ENCODE results near the gene SORCS2. TPM values are rescaled to one million over a fixed set of nuclear protein-coding genes. Genes with fewer than 3 reads are reported as not detected.

Gene SORCS2
- total and polyA plus RNA-seq, 2 of the 13 experiments (the other 11 are each of a cell fraction or from before 2014, with no cell fraction given): 0.82 to 1.0 TPM

DNA sequence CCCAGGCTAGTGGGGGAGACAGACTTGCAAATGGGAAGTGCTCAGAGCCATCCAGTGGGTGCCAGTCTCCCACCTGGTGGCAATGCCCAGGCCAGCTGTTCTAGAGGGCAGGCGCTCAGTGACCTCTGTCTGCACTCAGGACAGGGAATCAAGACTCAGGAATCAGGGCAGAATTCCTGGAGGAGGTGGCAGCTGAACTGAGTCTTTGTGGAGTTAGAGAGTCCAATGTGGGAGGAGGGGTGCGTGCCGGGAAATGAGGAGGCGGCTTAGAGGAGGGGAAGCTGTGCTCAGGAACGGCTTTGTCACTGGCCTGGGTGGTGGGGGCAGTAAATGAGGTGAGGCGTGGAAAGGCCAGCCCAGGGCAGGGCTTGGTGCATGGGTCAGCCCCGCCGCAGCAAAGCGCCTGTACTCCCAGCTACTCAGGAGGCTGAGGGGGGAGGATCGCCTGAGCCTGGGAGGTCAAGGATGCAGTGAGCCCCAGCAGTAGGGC lies 31.3 kb upstream of the SORCS2 start:
- no peak overlapping the region for H2AFZ ChIP-seq (ENCODE audit: low read length)
- H4K20me1 ChIP-seq (ENCODE audit: insufficient read depth, low read length): no peaks in the 10 kb centered on the region
- H3K4me3 ChIP-seq (replicated peaks in 1 of 3; ENCODE audit: insufficient read depth in 1 of 3, low read depth in 2 of 3, low read length in 3 of 3): peak overlapping the region in 1 of 3 experiments; percentile 68; a peak in 2 of 6 replicates
- H3K36me3 ChIP-seq (replicated peaks in 1 of 2; ENCODE audit: control insufficient read depth in 1 of 2, insufficient read depth in 2 of 2, low read length in 2 of 2): no peaks in the 10 kb centered on the region
- WGBS (ENCODE audit: low lambda C conversion rate): 2% methylated on average over 10 of the region's 10 CpGs
- no peaks in the 10 kb centered on the region for H3K79me2 ChIP-seq (ENCODE audit: insufficient read depth, low read length)
- H3K4me2 ChIP-seq (ENCODE audit: low read depth, low read length): peak overlapping the region; percentile 89
- ChIA-PET POLR2A (interaction anchor here (1.2 kb wide), 1 partner anchor 57 kb away, joined by 4 read pairs; no protein-coding TSS in a partner anchor), CTCF (ENCODE audit: low intra/inter-chr PET ratio, low total read pairs) (no interaction called here)
- no peaks in the 10 kb centered on the region for H3K9me3 ChIP-seq (ENCODE audit: low read length)
- ATAC-seq (peak; percentile 57), DNase-seq (ENCODE audit: low spot score) (peak; percentile 31), FAIRE-seq (peak; percentile 42)
- peaks cover 1 to 9% of the 10 kb centered on the region in 2 experiments; a peak in 4 of 5 replicates for H3K27me3 ChIP-seq (ENCODE audit: control insufficient read depth in 1 of 2, insufficient read depth in 2 of 2, low read length in 2 of 2)
- in situ Hi-C loops (cut with HindIII; ENCODE audit: extremely low pct_ligation_motif_present, low pct_unique_long_range_greater_than_20kb): no loop called here
- no peak overlapping the region for H3K27ac ChIP-seq (ENCODE audit: extremely low read length, insufficient read depth, low read length)
- H3K4me1 ChIP-seq (ENCODE audit: insufficient read depth, low read length): peaks cover 49% of the 10 kb centered on the region
- no peak overlapping the region for H3K9ac ChIP-seq (ENCODE audit: insufficient read depth, low read depth, low read length)
- no TSS peak for BruUV-seq (replicated peaks)
- intact Hi-C loops (cut with micrococcal nuclease; ENCODE audit: unreplicated experiment): no loop called here
- no peak for TF ChIP-seq NCOA2 (CRISPR knock-in tag; IDR thresholded peaks at IDR 0.05)
- TF ChIP-seq, protein P1, sequence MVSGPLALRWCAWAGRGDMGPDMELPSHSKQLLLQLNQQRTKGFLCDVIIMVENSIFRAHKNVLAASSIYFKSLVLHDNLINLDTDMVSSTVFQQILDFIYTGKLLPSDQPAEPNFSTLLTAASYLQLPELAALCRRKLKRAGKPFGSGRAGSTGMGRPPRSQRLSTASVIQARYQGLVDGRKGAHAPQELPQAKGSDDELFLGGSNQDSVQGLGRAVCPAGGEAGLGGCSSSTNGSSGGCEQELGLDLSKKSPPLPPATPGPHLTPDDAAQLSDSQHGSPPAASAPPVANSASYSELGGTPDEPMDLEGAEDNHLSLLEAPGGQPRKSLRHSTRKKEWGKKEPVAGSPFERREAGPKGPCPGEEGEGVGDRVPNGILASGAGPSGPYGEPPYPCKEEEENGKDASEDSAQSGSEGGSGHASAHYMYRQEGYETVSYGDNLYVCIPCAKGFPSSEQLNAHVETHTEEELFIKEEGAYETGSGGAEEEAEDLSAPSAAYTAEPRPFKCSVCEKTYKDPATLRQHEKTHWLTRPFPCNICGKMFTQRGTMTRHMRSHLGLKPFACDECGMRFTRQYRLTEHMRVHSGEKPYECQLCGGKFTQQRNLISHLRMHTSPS (CRISPR knock-in tag; IDR thresholded peaks at IDR 0.05; ENCODE audit: low read depth): peak; percentile 49; the same call in 1 of the 2 replicates
- TF ChIP-seq, protein P2, sequence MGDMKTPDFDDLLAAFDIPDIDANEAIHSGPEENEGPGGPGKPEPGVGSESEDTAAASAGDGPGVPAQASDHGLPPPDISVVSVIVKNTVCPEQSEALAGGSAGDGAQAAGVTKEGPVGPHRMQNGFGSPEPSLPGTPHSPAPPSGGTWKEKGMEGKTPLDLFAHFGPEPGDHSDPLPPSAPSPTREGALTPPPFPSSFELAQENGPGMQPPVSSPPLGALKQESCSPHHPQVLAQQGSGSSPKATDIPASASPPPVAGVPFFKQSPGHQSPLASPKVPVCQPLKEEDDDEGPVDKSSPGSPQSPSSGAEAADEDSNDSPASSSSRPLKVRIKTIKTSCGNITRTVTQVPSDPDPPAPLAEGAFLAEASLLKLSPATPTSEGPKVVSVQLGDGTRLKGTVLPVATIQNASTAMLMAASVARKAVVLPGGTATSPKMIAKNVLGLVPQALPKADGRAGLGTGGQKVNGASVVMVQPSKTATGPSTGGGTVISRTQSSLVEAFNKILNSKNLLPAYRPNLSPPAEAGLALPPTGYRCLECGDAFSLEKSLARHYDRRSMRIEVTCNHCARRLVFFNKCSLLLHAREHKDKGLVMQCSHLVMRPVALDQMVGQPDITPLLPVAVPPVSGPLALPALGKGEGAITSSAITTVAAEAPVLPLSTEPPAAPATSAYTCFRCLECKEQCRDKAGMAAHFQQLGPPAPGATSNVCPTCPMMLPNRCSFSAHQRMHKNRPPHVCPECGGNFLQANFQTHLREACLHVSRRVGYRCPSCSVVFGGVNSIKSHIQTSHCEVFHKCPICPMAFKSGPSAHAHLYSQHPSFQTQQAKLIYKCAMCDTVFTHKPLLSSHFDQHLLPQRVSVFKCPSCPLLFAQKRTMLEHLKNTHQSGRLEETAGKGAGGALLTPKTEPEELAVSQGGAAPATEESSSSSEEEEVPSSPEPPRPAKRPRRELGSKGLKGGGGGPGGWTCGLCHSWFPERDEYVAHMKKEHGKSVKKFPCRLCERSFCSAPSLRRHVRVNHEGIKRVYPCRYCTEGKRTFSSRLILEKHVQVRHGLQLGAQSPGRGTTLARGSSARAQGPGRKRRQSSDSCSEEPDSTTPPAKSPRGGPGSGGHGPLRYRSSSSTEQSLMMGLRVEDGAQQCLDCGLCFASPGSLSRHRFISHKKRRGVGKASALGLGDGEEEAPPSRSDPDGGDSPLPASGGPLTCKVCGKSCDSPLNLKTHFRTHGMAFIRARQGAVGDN (CRISPR knock-in tag; IDR thresholded peaks at IDR 0.05): peak; percentile 22; the same call in 1 of the 2 replicates
- TF ChIP-seq, protein P3, sequence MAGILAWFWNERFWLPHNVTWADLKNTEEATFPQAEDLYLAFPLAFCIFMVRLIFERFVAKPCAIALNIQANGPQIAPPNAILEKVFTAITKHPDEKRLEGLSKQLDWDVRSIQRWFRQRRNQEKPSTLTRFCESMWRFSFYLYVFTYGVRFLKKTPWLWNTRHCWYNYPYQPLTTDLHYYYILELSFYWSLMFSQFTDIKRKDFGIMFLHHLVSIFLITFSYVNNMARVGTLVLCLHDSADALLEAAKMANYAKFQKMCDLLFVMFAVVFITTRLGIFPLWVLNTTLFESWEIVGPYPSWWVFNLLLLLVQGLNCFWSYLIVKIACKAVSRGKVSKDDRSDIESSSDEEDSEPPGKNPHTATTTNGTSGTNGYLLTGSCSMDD (CRISPR knock-in tag; IDR thresholded peaks at IDR 0.05): no peak
- no peak for TF ChIP-seq ZNF841 (CRISPR knock-in tag; IDR thresholded peaks at IDR 0.05; ENCODE audit: borderline replicate concordance)
- TF ChIP-seq, protein P4, sequence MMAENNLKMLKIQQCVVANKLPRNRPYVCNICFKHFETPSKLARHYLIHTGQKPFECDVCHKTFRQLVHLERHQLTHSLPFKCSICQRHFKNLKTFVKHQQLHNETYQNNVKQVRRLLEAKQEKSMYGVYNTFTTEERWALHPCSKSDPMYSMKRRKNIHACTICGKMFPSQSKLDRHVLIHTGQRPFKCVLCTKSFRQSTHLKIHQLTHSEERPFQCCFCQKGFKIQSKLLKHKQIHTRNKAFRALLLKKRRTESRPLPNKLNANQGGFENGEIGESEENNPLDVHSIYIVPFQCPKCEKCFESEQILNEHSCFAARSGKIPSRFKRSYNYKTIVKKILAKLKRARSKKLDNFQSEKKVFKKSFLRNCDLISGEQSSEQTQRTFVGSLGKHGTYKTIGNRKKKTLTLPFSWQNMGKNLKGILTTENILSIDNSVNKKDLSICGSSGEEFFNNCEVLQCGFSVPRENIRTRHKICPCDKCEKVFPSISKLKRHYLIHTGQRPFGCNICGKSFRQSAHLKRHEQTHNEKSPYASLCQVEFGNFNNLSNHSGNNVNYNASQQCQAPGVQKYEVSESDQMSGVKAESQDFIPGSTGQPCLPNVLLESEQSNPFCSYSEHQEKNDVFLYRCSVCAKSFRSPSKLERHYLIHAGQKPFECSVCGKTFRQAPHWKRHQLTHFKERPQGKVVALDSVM (CRISPR knock-in tag; IDR thresholded peaks at IDR 0.05): peak; percentile 97
- TF ChIP-seq, protein P5, sequence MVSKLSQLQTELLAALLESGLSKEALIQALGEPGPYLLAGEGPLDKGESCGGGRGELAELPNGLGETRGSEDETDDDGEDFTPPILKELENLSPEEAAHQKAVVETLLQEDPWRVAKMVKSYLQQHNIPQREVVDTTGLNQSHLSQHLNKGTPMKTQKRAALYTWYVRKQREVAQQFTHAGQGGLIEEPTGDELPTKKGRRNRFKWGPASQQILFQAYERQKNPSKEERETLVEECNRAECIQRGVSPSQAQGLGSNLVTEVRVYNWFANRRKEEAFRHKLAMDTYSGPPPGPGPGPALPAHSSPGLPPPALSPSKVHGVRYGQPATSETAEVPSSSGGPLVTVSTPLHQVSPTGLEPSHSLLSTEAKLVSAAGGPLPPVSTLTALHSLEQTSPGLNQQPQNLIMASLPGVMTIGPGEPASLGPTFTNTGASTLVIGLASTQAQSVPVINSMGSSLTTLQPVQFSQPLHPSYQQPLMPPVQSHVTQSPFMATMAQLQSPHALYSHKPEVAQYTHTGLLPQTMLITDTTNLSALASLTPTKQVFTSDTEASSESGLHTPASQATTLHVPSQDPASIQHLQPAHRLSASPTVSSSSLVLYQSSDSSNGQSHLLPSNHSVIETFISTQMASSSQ (IDR thresholded peaks at IDR 0.05; ENCODE audit: low read depth): no peak
- TF ChIP-seq, protein P5 (CRISPR knock-in tag; IDR thresholded peaks at IDR 0.05; ENCODE audit: borderline replicate concordance): 0 out of 2 replicates have a peak, but pooled peaks have one; percentile 37
